GM18505 (cell line): Measurements from ENCODE around the gene NREP.
"Not testable (repeated sequence)": the region's sequence is repeated elsewhere in the genome, so short reads cannot be mapped to it uniquely, and the experiment has no call there.

Experiments
- ATAC-seq: cut with Tn5 transposase; IDR thresholded peaks from one replicate; pipeline ENCODE4 v1.9.1; 2021; ENCODE audit not compliant: unreplicated experiment
- POLR2A ChIP-seq: IDR thresholded peaks from 4 replicates; pipeline ENCODE4 v1.6.1; 2011; ENCODE audit warnings: borderline replicate concordance; ENCODE audit not compliant: insufficient read depth, insufficient read length; ENCODE audit errors: extremely low read depth

Gene NREP

DNA sequence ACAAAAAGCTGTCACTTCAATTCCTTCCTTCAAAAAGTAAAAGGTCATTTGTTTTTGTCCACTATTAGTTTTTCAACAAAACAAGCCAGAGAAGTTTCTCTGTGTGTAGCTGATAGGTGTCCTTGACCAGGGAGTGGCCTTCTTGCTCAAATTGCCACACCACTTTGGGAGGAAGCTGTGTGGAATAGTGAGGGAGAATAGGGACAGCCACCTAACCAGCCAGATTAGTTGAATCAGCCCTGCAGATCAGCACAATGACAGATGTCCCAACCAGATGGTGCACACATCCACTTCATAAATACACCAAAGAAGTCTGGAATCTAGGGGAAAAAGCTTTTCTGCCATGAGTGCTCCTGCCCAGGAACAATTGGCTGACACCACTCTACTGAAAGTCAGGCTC lies 37.2 kb downstream of the NREP start:
- no peak for ATAC-seq
- no peak for TF ChIP-seq POLR2A

- not testable (repeated sequence) for ATAC-seq
These were observed 40.2 kb downstream of the NREP start for GRCh38 chr5:111716789-111717188.

DNA sequence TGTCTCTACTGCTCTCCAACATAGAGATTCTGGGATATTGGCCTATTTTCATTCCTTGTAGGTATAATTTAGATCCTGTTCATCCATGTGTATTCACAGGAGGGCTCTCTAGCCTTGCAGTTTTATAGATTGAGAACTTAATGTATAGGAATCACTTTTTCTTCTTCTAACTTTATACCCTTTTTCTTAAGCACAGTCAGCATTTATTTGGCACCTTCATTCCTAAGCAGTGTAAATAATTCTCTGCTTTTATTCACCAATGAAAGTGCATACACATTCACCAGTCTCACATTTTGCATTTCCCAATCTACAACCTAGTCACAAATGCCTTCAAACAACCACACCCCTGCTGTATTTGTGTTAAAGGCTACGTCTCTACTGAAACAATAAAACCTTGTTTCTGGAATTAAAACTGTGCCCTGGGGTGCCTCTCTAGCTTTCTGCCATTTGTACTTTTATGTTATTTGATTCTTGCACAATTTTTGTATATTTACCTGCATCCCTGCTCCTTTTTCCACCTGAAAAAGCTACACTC lies 49.3 kb downstream of the NREP start:
- ATAC-seq = no peak
- TF ChIP-seq POLR2A = no peak

DNA sequence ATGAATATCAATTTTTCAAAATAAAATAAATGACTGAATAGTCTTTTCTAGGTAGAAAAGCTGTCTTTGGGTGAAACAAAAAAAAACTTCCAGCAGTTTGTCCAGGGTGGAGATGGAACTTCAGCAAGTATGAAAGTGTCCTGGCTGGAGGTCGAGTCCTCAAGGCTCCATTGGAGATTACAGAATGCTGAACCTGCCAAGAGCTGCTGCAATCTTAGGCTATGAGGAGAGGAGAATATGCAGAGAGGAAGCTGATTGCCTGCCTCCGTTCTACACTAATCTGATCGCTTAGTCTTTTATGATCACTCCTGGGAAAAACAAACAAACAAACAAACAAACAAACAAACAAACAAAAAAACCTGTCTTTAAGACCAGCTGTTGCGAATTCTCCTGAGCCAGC lies 50.6 kb downstream of the NREP start:
- ATAC-seq = no peak
- no peak for TF ChIP-seq POLR2A

GRCh38 chr5:111704452-111705085 lies 52.4 kb downstream of the NREP start:
- TF ChIP-seq POLR2A = no peak
- no peak for ATAC-seq

- TF ChIP-seq POLR2A = no peak
- ATAC-seq = peak; percentile 94
These were observed 53.3 kb downstream of the NREP start for GRCh38 chr5:111703662-111704061.

GRCh38 chr5:111699976-111700375 lies 57.0 kb downstream of the NREP start:
- TF ChIP-seq POLR2A = no peak
- ATAC-seq = no peak

DNA sequence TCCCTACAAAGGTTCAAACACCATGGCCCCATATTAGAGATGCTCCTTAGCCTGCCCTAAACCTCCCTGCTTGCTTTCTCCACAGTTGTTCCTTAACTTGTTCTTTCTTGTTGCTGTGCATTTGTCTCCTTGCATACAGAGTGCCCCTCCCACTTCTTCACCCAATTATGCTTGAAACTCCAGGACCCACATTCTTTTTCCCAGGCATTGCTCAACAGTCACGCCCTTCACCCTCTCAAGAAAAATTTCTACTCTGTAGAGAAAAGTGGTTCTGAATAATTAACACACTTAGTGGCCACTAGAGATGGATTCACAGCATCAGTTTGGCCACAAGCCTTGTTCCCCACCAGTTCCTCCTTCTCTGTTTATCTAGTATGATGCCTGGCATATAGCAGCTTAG lies 57.7 kb downstream of the NREP start:
- no peak for TF ChIP-seq POLR2A
- no peak for ATAC-seq

DNA sequence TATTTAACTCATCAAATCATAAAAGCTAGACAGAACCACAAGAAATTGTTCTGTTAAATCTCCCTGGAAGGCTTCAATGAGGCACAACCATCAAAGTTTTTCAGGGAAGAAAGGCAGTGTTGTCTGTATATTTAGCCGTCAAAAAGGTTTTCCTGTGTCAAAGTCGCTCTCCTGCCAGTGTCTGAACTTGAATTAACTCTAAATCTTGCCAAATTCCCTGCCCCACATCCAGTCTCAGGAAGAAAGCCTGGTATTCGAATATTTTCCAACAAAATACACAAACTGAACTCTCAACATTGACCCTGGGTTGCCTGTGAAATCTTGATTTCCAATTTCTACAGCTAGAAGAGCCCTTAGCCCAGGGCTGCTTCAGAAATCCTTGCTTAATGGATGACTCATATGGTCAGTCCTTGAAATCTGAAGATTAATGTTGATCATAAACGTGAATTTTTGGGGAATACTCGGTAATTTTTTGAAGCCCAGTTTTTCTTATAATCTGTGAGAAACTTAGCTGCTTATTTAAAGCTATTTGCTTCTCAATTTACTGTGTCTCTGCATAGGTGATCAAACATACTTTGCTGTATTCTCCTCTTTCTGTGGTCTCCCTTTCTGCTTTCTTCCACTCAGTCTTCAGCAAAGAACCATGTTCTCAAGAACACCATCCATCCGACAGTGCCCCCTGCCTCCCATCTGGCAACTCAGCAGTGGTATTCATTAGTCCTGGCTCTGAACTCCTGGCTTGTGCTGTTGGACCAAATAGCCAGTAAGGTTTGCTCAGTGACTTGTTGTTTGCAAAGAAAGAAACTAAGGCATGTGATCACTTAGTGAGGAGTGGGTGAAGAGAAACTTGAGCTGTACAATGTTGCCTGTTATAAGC lies 58.9 kb downstream of the NREP start:
- ATAC-seq = no peak
- TF ChIP-seq POLR2A = no peak

- no peak for TF ChIP-seq POLR2A
- no peak for ATAC-seq
These were observed 59.8 kb downstream of the NREP start for GRCh38 chr5:111697215-111697614.

GRCh38 chr5:111695991-111696390 lies 61.0 kb downstream of the NREP start:
- ATAC-seq = no peak
- no peak for TF ChIP-seq POLR2A

GRCh38 chr5:111694133-111694532 lies 62.9 kb downstream of the NREP start:
- ATAC-seq = no peak
- TF ChIP-seq POLR2A = no peak

GRCh38 chr5:111691914-111692313 lies 65.1 kb downstream of the NREP start:
- no peak for TF ChIP-seq POLR2A
- ATAC-seq = no peak

GRCh38 chr5:111691508-111691907 lies 65.5 kb downstream of the NREP start:
- no peak for ATAC-seq
- TF ChIP-seq POLR2A = no peak
